GM21825 (cell line): ENCODE data around the gene TSPAN17.
"Not testable (repeated sequence)": the region's sequence is repeated elsewhere in the genome, so short reads cannot be mapped to it uniquely, and the experiment has no call there.

Experiments
- ATAC-seq: cut with Tn5 transposase; IDR thresholded peaks from one replicate; pipeline ENCODE4 v1.9.1; 2021; ENCODE audit warnings: mild to moderate bottlenecking, moderate library complexity; ENCODE audit not compliant: unreplicated experiment

TSPAN17 gene, protein sequence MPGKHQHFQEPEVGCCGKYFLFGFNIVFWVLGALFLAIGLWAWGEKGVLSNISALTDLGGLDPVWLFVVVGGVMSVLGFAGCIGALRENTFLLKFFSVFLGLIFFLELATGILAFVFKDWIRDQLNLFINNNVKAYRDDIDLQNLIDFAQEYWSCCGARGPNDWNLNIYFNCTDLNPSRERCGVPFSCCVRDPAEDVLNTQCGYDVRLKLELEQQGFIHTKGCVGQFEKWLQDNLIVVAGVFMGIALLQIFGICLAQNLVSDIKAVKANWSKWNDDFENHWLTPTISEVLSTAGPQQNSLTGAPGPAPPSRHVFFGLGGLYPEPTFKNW

DNA sequence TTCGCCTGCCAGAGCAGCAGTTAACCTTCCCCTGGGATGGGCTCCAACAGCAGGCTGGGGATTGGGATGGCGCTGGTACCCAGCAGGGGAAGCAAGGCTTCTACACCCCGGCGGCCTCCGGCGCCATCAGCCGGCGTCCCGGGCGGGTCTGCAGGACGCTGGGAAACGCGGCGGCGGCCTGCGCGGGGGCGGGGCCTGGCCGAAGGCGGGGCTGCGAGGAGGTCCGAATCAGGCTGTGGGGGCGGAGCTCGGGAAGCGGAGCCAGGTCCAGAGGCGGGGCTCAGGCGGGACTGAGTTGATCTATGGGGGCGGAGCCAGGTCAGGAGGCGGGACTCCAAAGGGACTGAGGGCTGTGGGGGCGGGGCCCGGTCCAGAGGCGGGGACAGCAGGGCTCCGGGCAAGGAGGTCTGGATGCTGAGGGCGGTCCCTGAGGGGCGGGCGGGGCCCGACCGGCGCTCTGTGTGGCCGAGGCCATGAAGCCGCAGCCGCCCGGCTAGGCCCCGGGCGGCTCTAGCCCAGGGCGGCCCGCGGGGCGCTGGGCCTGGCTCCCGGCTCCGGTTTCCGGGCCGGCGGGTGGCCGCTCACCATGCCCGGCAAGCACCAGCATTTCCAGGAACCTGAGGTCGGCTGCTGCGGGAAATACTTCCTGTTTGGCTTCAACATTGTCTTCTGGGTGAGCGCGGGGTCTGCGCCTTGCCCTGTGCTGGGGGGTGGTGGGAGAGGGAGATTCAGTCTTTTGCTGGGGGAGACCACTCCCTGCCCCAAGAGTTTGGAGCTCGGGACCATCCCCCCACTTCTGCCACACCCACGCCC lies at the start of gene TSPAN17:
Gene TSPAN17, plus strand, starts transcription at position 455 of the 813 bp plus-strand sequence. Its CDS starts 132 bp downstream, at position 587.
- peak; percentile 94 for ATAC-seq

DNA sequence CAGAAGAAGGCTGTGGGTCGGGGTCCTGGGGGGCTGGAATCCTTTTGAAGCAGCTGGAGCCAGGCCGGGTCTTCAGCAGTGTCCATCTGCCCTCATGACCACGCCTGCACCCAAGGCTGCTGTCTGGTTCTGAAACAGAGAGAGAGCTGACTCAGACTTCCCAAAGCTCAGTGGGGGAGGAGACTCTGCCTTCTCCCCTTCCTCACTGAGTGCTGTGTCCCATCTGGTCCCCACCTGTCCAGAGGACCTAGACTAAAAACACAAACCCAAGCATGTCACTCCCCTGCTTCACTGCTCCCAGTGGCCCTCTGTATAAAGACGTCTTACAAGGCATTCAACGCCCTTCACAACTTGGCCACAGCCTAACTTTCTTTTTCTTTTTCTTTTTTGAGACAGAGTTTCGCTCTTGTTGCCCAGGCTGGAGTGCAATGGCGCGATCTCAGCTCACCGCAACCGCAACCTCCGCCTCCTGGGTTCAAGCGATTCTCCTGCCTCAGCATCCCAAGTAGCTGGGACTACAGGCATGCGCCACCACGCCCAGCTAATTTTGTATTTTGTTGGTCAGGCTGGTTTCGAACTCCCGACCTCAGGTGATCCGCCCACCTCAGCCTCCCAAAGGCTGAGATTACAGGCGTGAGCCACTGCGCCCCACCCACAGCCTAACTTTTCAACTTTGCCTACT lies 47.4 kb upstream of the TSPAN17 start:
- ATAC-seq = not testable (repeated sequence)

DNA sequence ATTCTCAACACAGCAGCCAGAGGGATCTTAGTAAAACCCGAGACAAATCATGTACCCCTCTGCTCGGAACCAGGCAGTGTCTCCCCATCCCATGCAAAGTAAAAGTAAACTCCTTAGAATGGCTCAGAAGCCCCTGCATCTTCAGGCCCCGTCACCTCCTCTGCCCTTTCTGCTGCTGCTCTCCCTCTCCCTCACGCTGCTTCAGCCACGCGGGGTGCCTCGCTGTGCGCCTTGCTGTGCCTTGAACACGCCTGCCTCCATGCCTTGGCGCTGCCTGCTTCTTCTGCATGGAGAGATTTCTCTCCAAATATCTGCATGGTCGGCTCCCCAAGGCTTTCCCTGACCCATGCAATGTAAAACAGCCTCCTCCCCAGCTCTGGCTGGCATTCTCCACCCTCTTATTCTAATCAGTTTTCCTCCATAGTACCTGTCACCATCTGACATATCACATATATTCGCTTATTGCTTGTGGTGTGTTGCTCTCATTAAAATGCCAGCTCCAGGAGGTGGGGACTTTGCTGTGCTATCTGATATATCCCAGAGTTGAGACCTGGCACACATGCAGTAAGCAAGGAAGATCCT lies 45.3 kb upstream of the TSPAN17 start:
- no peak for ATAC-seq

DNA sequence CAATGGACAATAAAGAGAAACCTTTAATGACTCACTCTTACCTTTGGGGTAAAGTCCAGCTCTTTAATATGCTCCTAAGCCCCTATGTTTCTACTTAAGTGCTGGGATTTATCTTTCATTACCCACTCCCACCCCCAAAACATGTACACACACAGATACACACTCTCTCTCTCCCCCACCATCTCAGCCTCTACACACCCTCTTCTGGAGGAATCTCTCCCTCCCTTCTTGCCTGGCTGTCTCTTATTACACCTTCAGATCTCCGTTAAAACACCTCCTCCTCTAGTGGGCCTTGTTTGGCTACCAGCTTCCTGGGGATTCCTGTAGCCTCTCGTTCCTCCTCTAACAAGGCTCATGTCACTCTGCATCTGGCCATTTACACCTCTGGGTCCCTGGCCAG lies 44.2 kb upstream of the TSPAN17 start:
- ATAC-seq = no peak

DNA sequence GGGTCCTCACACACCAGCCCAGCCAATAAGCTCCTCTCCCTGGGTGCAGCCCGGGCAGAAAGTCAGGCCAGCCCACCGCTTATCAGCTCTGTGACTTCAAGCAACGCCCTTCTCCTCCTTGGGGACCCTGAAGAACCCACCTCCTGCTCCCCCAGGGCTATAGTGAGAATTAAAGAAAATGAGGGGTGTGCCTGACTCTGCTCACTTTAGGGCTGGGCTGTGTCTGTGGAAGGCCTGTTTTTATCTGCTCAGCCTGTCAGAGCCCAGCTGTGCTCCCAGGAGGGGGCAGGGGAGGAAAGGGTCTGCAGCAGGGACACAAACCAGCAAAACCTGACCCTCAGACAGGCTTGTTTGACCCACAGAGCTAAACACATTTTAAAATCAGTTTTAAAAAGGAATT lies 41.3 kb upstream of the TSPAN17 start:
- no peak for ATAC-seq

DNA sequence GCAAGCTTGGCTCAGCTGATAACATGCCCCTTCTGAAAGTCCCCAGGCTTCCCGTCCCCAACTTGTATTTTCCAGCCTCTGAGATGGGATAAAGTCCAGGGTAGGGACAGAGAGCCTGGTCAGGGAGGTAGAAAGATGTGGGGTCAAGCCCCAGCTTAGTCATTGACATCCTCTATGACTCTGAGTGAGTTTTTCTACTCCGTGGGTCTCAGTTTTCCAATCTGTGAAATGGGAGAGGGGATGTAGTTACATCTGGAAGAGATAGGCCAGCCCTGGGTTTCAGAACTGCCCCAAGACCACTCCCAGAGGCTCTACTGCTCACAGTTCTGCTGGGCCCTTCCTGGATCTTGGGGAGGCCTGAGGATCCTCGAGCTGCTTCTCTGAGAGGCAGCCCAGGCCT lies 40.4 kb upstream of the TSPAN17 start:
- no peak for ATAC-seq

DNA sequence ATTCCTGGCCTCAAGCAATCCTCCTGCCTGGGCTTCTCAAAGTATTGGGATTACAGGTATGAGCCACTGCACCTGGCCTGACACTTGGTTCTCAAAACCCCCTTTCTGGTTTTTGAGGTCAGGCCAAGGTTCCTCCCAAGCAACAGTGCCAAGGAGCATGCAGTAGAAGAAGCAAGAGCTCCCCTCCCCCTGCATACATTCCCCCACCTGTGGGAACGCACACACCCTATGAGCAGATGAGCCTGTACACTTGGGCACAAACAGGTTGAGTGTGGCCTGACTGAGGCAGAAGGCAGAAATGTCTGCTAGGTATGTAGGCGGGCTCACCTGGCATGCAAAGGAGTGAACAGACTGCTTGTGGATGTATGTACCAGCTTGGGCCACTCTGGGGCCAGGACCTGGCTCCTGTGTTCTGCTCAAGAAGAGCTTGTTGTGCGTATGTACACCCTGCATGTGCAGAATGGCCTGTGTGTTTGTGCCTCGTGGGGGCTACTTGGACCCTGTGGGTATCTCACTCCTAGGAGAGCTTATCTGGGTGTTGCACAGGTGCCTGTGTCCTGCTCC lies 39.1 kb upstream of the TSPAN17 start:
- no peak for ATAC-seq

DNA sequence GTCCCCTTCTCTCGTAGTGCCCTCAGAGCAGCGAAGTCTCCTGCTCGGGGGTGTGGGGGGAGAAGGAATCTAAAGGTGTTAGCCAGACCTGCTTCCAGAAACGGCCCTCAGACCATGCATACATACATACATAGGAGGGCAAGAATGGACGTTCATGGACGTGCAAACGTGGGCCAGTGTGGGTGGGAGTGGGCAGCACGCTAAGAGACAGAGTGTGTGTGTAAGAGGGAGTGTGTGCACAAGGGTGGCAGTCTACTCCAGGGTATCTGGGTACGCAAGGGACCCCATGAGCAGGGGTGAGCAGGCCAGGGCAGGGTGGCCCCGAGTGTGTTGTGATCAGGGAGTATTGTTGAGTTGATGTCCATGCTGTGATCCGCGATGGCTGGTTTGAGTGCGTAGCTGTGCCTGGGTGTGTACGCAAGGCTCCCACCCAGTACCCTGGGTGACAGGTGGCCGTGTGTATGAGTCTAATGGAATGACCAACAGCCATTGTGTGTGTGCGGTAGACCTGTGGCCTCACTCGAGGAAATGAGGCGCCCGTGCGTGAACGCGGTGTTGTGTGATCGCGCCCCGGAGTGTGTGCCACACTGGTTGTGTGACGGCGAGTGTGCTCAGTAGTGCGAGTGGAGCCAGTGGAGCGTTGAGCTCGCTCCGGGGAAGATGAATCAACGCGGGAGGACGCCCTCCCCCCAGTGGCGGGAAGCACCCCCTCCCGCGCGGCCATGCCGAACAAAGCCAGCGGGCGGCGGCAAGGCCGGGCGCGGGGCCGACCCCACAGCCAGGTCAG lies 38.2 kb upstream of the TSPAN17 start:
- no peak for ATAC-seq

DNA sequence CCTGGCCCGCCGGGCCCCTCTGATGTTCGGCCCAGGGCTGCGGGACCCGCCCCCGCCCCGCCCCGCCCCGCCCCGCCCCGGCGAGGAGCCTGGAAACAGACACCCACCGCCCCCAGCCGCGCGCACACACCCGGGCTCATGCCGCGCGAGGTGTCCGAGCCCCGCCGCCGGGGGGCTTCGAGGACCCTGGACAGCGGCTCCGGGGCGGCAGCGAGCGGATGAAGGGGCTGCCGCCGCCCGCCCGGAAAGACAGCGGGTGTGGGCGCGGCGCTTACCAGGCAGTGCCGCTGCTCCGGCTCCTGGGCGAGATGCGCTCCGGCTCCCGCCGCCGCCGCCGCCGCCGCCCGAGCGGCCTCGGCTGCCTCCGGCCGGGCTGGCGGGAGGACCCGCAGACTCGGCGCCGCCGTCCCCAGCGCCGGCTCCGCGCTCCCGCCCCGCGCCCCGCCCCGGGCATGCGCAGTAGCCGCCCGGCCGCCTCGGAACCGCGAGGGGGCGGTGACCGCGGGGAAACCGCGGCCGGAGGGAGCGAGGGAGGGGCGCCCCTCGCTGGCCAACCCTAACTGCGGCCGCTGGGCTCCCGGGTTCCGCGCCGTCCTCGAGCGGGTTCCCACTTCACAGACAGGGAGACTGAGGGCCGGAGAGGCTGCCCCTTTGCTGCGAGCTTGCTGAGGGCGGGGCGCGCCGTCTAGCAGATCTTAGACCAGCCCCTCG lies 37.4 kb upstream of the TSPAN17 start, which contains the start of gene GPRIN1:
Gene GPRIN1, minus strand, starts transcription at position 433 of the 711 bp plus-strand sequence. CDS start 10,322 bp downstream, outside the sequence.
- ATAC-seq = peak; percentile 80

DNA sequence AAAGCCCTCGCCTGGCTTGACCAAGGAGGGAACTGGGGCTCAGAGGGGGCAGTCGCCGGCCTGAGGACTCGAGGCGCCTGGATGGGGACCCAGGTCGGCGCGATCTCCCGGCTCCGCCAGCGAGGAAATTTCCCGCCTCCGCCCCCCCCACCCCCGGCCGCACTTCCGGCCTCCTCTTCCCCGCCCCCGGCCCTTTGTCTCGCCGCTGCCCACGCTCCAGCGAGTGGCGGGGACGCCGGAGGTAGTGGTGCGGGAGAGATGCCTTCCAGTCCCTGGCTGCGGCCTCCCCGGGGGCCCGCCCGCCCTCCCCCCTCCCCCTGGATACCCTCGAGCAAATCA lies 36.9 kb upstream of the TSPAN17 start:
- ATAC-seq = peak; percentile 1

DNA sequence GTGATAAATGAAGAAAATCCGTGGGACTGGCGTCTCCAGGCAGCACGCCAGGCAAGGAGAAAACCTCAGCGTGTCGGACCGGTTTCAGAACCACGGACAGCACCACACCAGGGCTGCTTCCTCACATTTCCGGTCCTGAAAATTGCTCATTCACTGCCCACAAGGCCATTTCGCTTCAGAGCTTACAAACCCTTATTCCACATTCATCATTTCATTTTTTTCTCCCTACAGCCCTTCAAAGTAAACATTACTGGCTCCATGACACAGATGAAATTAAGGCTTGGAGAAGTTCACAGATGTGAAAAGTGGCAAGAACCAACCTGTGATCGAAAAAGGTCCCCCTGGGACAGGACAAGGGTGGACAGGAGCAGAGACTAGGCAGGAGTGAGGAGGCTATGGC lies 35.8 kb upstream of the TSPAN17 start:
- no peak for ATAC-seq

DNA sequence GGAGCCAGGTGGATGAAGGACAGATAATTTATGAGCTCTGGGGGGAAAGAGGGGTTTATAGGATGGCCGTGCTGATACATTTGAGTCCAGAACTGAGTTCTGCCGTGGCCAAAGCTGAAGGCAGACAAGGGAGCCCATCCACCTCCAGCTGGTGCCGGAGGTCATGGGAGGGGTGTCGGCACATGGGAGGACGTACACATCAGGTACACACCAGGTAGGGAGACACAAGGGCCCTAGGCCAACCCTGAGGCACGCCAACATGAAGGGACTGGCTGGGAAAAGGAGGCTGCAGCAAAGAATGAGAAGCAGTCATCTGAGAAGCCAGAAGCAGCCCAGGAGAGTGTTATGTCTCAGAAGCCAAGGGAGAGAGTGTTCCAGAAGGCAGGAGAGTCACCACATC lies 35.3 kb upstream of the TSPAN17 start:
- no peak for ATAC-seq

DNA sequence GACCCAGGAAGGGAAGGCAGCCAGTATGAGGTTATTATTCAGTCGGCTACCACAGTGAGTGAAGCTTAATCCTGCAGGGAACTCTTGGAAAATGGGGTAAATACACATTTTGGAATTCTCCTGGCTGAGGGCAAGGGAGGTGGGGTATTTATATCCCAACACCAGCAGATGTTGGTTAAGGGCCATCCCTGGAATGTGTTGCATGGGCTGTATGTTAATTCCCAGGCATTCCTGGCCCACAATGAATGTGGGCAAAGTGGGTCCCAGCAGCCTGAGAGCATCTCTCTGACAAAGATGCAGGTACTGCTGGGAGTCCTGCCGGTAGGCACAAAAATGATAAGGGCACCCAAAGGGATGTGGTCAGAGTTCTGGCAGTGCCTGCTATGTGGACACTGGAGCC lies 34.4 kb upstream of the TSPAN17 start:
- no peak for ATAC-seq

DNA sequence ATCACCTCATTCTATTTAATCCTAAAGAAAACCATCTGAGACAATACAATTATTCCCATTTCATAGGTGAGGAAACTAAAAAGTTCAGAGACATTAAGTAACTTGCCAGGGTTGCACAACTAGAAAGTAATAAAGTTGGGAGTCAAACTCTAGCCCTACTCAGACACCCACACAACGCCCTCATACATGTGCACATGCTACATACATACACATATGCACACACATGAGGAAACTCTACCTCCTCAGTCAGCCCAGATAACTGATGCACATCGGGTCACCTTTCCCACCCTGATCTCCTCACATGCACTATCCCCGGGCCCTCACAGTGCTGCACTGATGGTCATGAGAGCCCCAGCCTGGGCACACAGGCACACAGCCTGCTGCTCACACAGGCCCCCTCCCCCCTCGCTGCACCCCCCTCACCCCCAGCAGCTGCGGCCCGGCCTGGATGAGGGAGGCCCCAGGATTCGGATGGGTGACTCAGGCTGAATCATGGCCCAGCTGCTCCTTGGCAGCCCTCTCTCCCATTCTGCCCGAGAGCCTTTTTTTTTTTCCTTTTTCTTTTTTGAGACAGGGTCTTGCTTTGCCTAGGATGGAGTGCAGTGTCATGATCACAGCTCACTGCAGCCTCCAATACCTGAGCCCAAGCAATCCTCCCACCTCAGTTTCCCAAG lies 32.3 kb upstream of the TSPAN17 start:
- ATAC-seq = no peak

DNA sequence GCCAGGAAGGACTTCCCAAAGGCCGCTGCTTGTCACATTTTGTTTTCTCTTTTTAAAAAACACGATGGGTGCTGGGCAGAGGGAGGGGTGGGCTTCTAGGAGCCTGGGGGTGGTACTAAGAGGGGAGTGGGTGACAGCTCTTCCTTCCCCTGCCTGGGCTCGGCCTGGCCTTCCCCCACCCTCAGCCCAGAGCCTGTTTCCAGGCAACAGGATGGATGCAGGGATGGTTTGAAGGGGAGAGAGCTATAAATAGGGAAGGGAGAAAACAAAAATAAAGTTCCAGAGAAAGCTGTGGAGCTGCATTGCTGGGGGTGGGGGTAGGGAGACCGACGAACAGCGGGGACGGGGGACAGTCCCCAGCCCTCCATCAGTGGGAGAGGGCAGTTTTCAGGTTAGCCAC lies 30.8 kb upstream of the TSPAN17 start:
- ATAC-seq = no peak

DNA sequence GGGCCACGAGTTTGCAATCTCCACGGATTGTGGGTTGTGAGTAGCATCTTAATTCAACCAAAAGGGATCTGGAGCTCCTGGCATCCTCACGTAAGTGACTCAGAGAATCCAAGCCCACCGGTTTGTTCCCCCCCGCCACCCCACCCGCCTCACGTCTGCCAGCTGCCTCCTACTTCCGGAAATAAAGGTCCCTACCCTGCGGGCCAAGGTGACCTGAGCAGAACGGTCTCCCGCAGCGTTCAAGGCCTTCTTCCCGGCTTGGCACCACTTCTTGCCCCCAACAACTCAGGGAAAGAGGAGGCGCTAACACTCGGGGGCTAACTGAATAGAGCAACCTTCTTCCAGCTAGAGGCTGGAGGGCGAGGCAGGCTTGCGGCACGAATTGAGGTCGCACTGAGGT lies 28.5 kb upstream of the TSPAN17 start:
- no peak for ATAC-seq

DNA sequence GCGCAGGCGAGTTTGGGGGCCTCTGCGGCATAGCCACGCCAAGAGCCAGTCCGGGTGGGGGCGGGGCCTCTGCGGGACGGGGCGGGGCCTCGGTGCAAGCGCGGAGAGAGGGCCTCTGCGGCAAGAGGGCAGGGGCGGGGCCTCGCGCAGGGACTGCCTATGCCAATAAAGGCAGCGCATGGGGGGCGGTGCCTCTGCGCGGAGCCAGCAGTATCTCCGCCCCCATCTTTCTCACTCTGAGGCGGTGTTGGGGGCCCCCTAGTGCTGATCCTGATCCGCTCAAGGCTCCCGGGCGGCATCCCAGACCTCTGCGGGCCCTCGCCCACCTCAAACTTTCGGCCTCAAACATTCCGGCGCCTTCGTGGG lies 28.1 kb upstream of the TSPAN17 start:
- peak; percentile 78 for ATAC-seq

DNA sequence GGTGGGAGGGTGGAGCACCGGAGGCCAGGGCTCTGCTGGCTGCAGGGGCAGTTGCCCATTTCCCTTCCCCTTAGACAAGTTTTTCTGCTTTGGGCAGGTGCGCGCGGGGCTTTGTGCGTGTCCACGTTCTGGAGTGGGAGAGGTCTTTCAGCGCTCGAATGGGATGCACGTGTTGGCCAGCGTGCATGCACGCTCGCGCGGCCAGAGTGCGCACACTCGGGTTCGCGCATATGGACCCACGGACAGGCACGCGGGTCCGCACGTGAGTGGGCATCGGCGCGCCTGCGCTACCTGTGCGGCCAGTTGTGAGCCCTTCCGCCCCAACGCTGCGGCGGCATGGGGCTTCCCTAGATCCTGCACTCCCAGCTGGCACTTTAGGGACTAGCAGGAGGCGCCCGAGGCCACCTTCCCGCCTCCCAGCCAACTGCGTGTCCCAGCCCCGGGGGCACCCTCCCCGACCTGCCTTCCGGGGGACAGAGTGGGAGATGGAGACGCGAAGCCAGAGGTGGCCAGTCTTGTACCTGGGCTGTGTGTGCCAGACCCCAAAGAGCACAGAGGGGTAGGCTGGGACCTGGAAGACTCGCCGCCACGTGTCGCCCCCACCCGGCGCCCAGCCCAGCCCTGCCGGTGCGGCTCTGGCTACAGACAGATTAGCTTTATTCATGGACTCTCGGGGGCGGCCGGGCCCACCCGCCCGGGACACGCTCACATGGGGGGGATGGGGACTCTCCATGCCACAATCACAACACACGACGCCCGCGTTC lies 27.5 kb upstream of the TSPAN17 start:
- no peak for ATAC-seq
